Measurements from ENCODE around the gene DNPH1.

The DNPH1 gene

GRCh38 chr6:43228951-43229802 lies at the start of gene DNPH1:
DNPH1 (minus strand) TSS chr6:43229481; CDS start chr6:43229456, 25 bp downstream.
- peak within 1 kb of the TSS; percentile 76 for H3K27ac ChIP-seq
- TF ChIP-seq CTCF (conservative IDR thresholded peaks at IDR 0.05; ENCODE audit: low read depth), result peak; percentile 91
- peak; percentile 72 for DNase-seq (ENCODE audit: low spot score)
- CTCF ChIA-PET, result interaction anchor here (0.6 to 1.6 kb wide), 19 partner anchors 8 to 552 kb away, joined by 3 to 13 read pairs (median 3); partner anchors contain the start of gene LRRC73
- POLR2A ChIA-PET (ENCODE audit: low non-redundant PET), result no interaction called here

GRCh38 chr6:43278524-43279078 lies 49.3 kb upstream of the DNPH1 start:
- peak; percentile 38 for DNase-seq (ENCODE audit: low spot score)
- CTCF ChIA-PET, result no interaction called here
- peak overlapping the region; percentile 36; the same call in 1 of the 2 replicates for H3K27ac ChIP-seq
- POLR2A ChIA-PET (ENCODE audit: low non-redundant PET), result no interaction called here
- TF ChIP-seq CTCF (conservative IDR thresholded peaks at IDR 0.05; ENCODE audit: low read depth), result no peak

- no peak for DNase-seq (ENCODE audit: low spot score)
- H3K27ac ChIP-seq, result peak overlapping the region; percentile 36; the same call in 1 of the 2 replicates
- POLR2A ChIA-PET (ENCODE audit: low non-redundant PET), result no interaction called here
- CTCF ChIA-PET, result no interaction called here
- no peak for TF ChIP-seq CTCF (conservative IDR thresholded peaks at IDR 0.05; ENCODE audit: low read depth)
Observed at GRCh38 chr6:43277643-43278523, 48.6 kb upstream of the DNPH1 start.

- POLR2A ChIA-PET (ENCODE audit: low non-redundant PET), result no interaction called here
- TF ChIP-seq CTCF (conservative IDR thresholded peaks at IDR 0.05; ENCODE audit: low read depth), result no peak
- DNase-seq (ENCODE audit: low spot score), result no peak
- CTCF ChIA-PET, result no interaction called here
- no peak overlapping the region for H3K27ac ChIP-seq
Observed at GRCh38 chr6:43277306-43277642, 48.0 kb upstream of the DNPH1 start.

- ChIA-PET CTCF (interaction anchor here (0.5 kb wide), 1 partner anchor 14 kb away, joined by 3 read pairs; no protein-coding TSS in a partner anchor), POLR2A (ENCODE audit: low non-redundant PET) (no interaction called here)
- DNase-seq (ENCODE audit: low spot score), result no peak
- H3K27ac ChIP-seq, result no peak overlapping the region
- TF ChIP-seq CTCF (conservative IDR thresholded peaks at IDR 0.05; ENCODE audit: low read depth), result no peak
Observed at GRCh38 chr6:43276577-43277305, 47.5 kb upstream of the DNPH1 start.
